Activated CD4-positive, alpha-beta T cell treated with anti-CD3 and anti-CD28 coated beads for 48 hours (primary cell): ENCODE results near the gene PIGQ.

Experiments used
- DNase-seq: peaks from one replicate; pipeline ENCODE4 v3.0.0-alpha.2; 2020

The PIGQ gene

GRCh38 chr16:556474-557173 lies 13.1 kb upstream of the PIGQ start:
- no peak for DNase-seq

GRCh38 chr16:557463-558297 lies 12.1 kb upstream of the PIGQ start:
- no peak for DNase-seq

GRCh38 chr16:558298-559020 lies 11.3 kb upstream of the PIGQ start:
- no peak for DNase-seq

- DNase-seq: no peak
Observed at GRCh38 chr16:559021-559380, 10.8 kb upstream of the PIGQ start.

- DNase-seq: no peak
Observed at GRCh38 chr16:559411-560203, 10.2 kb upstream of the PIGQ start.

GRCh38 chr16:560204-560700 lies 9.5 kb upstream of the PIGQ start, which contains the start of gene PRR35:
Gene PRR35 (plus strand): TSS chr16:560394. CDS start chr16:563295, 2,901 bp downstream.
- no peak for DNase-seq

- DNase-seq: no peak
Observed at GRCh38 chr16:560701-561412, 8.9 kb upstream of the PIGQ start.

- DNase-seq: no peak
Observed at GRCh38 chr16:561413-561794, 8.4 kb upstream of the PIGQ start.

- DNase-seq: no peak
Observed at GRCh38 chr16:561957-562938, 7.5 kb upstream of the PIGQ start.

- DNase-seq: no peak
Observed at GRCh38 chr16:563072-563644, 6.6 kb upstream of the PIGQ start.

- no peak for DNase-seq
Observed at GRCh38 chr16:564690-565418, 4.9 kb upstream of the PIGQ start.

GRCh38 chr16:565419-566330 lies 4.1 kb upstream of the PIGQ start:
- DNase-seq: no peak

GRCh38 chr16:566475-567372 lies 3.0 kb upstream of the PIGQ start, which contains the start of gene NHLRC4:
Gene NHLRC4 (plus strand): TSS chr16:567005. CDS start chr16:568048, 1,043 bp downstream.
- peak; percentile 71 for DNase-seq

GRCh38 chr16:567373-568256 lies 2.2 kb upstream of the PIGQ start:
- no peak for DNase-seq

GRCh38 chr16:568401-569258 lies 1.1 kb upstream of the PIGQ start:
- DNase-seq: no peak
